Common myeloid progenitor, CD34-positive (primary cell): Measurements from ENCODE around the gene IQCF6.
"Not testable (repeated sequence)": the region's sequence is repeated elsewhere in the genome, so short reads cannot be mapped to it uniquely, and the experiment has no call there.

Experiments used
- CTCF ChIA-PET: fragments of 350-600 bp; sonication (Branson Sonifier 250); formaldehyde crosslinking; loops from one replicate; lab custom pipeline; 2021; ENCODE audit warnings: antibody characterized with exemption; lab: Charles Lee
- POLR2A ChIA-PET: fragments of 350-600 bp; sonication (Branson Sonifier 250); formaldehyde crosslinking; loops from one replicate; lab custom pipeline; 2021; ENCODE audit warnings: antibody characterized with exemption; lab: Charles Lee
- DNase-seq, 3 donors: peaks; one replicate each; pipeline versions ENCODE4 v3.0.0 to v3.0.0-alpha.2; 2013
- H3K27ac ChIP-seq, 2 experiments: 1 replicate in 1 of 2; 2 replicates in 1 of 2; pipeline ENCODE4 v1.7.0; 2013; ENCODE audit warnings: inconsistent platforms in 2 of 2, low read length in 2 of 2, mild to moderate bottlenecking in 2 of 2, low read depth in 1 of 2, moderate library complexity in 1 of 2; ENCODE audit not compliant: severe bottlenecking in 2 of 2, insufficient read depth in 1 of 2, poor library complexity in 1 of 2
- H3K27me3 ChIP-seq, 5 experiments: replicated peaks in 2 of 5; 1 replicate in 3 of 5; 2 replicates in 2 of 5; pipeline versions ENCODE4 v1.6.1 to v1.7.0; 2013; ENCODE audit warnings: low read length in 4 of 5, mild to moderate bottlenecking in 2 of 5, moderate library complexity in 2 of 5, inconsistent platforms in 1 of 5; ENCODE audit not compliant: insufficient read depth in 5 of 5, control insufficient read depth in 4 of 5
- H3K36me3 ChIP-seq, 4 experiments: 1 replicate in 2 of 4; 2 replicates in 2 of 4; pipeline versions ENCODE4 v1.6.1 to v1.7.0; 2013; ENCODE audit warnings: low read length in 3 of 4, control low read depth in 1 of 4, mild to moderate bottlenecking in 1 of 4; ENCODE audit not compliant: control insufficient read depth in 4 of 4, insufficient read depth in 4 of 4
- H3K4me1 ChIP-seq, 4 experiments: 1 replicate in 3 of 4; 2 replicates in 1 of 4; pipeline versions ENCODE4 v1.6.1 to v1.7.1; 2013; ENCODE audit warnings: low read length in 3 of 4, mild to moderate bottlenecking in 3 of 4, control low read depth in 1 of 4, inconsistent platforms in 1 of 4, moderate library complexity in 1 of 4; ENCODE audit not compliant: control insufficient read depth in 4 of 4, insufficient read depth in 4 of 4; ENCODE audit errors: control extremely low read depth in 1 of 4
- H3K4me3 ChIP-seq, 7 experiments: 1 replicate in 4 of 7; 2 replicates in 3 of 7; pipeline versions ENCODE4 v1.5.1 to v1.7.0; 2013; ENCODE audit warnings: mild to moderate bottlenecking in 7 of 7, low read length in 6 of 7, moderate library complexity in 6 of 7, inconsistent platforms in 2 of 7, low read depth in 2 of 7, control low read depth in 1 of 7; ENCODE audit not compliant: insufficient read depth in 4 of 7, control insufficient read depth in 1 of 7; ENCODE audit errors: extremely low read depth in 1 of 7
- H3K9me3 ChIP-seq, 5 experiments: 1 replicate in 4 of 5; 2 replicates in 1 of 5; pipeline versions ENCODE4 v1.6.1 to v1.7.1; 2013; ENCODE audit warnings: low read length in 4 of 5, mild to moderate bottlenecking in 2 of 5, inconsistent platforms in 1 of 5, low read depth in 1 of 5, moderate library complexity in 1 of 5; ENCODE audit not compliant: control insufficient read depth in 4 of 5, insufficient read depth in 2 of 5; ENCODE audit errors: control extremely low read depth in 1 of 5
- WGBS: methylation state at CpG from one replicate; pipeline ENCODE4 v1.1.5; 2013; ENCODE audit not compliant: insufficient coverage; 5-methylcytosine and 5-hydroxymethylcytosine counted together

IQCF6 gene

DNA sequence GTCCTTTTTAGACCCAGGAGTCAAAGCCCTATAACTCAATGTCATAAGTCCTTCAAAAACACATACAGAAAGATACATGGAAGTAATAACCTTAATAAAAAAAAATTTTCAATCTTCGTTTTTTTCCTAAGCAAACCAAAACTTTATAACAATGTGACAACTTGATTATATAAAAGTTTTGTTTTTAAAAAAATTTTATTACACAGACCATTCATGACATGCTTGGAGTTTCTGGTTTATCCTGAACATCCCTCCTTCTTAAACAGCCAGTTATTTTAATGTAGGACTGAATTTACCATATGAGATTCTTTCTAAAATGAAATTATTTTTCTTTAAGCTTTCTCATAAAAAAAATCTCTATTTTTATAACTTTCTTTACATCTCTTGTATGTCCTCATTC is 30.7 kb downstream of the IQCF6 start:
- ChIA-PET POLR2A (no interaction called here), CTCF (no interaction called here)
- no peak overlapping the region for H3K27ac ChIP-seq
- H3K27me3 ChIP-seq = no peaks in the 10 kb centered on the region
- H3K36me3 ChIP-seq = no peaks in the 10 kb centered on the region
- H3K4me1 ChIP-seq = no peaks in the 10 kb centered on the region
- DNase-seq = no peak
- peaks cover 0 to 2% (median 0%) of the 10 kb centered on the region in 5 experiments for H3K9me3 ChIP-seq
- no CpG with 5 or more reads among the region's 1 CpG for WGBS
- no peak overlapping the region for H3K4me3 ChIP-seq

DNA sequence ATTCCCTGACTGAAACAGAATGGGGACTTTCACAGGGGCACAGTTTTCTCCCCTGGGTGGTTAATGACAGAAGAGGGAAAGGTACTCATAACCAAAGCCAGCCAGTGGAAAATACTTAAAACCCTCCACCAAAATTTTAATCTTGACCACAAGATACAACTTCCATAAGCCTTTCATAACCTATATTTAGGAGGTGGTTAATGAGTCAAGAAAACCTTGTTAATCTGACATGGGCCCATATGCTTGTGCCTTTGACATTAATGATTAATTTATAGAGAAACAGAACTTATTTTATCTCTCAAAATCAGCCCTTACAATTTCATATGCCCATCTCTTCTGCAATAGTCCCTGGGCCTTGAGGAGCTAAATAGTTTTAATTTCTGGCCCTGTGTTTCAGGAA is 31.2 kb downstream of the IQCF6 start:
- POLR2A ChIA-PET = no interaction called here
- H3K27ac ChIP-seq = no peak overlapping the region
- H3K4me3 ChIP-seq = no peak overlapping the region
- CTCF ChIA-PET = no interaction called here
- no peaks in the 10 kb centered on the region for H3K4me1 ChIP-seq
- no peak for DNase-seq
- H3K36me3 ChIP-seq = no peaks in the 10 kb centered on the region
- H3K9me3 ChIP-seq = peaks cover 0 to 2% (median 0%) of the 10 kb centered on the region in 5 experiments
- no peaks in the 10 kb centered on the region for H3K27me3 ChIP-seq

DNA sequence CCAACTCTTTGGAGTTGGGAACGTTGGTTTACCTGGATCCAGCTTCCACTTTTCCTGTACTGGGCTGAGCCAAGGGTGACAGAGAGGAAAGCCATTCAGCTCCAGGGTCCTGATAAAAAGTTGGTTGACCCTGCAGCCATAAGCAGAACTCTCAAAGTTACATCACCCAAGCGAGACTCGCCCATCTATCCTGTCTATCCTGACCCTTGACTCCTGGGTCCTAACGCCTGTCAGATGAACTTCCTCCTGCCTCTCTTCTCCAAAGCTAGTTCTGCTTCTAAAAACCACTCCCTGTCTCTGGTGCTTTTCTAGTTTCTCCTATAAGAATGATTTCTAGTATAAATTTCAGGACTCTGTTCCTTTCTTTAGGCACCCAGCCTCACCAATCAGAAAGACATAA is 36.1 kb downstream of the IQCF6 start:
- H3K27ac ChIP-seq, H3K27me3 ChIP-seq, CTCF ChIA-PET, H3K36me3 ChIP-seq, H3K4me3 ChIP-seq, H3K9me3 ChIP-seq, H3K4me1 ChIP-seq, POLR2A ChIA-PET: not testable (repeated sequence)
- WGBS = 89% methylated on average over 3 of the region's 4 CpGs
- peak in 1 of 3 donors; percentile 22 for DNase-seq

DNA sequence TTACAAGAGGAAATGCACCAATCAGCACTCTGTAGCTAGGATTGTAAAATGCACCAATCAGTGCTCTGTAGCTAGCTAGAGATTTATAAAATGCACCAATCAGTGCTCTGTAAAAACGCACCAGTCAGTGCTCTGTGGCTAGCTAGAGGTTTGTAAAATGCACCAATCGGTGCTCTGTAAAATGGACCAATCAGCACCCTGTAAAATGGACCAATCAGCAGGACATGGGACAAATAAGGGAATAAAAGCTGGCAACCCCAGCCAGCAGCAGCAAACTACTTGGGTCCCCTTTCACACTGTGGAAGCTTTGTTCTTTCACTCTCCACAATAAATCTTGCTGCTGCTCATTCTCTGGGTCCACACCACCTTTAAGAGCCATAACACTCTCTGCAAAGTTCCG is 36.7 kb downstream of the IQCF6 start:
- CTCF ChIA-PET, H3K36me3 ChIP-seq, DNase-seq, H3K27me3 ChIP-seq, H3K4me1 ChIP-seq, POLR2A ChIA-PET, H3K4me3 ChIP-seq, H3K27ac ChIP-seq, H3K9me3 ChIP-seq: not testable (repeated sequence)
- WGBS = 94% methylated on average over 3 of the region's 3 CpGs

DNA sequence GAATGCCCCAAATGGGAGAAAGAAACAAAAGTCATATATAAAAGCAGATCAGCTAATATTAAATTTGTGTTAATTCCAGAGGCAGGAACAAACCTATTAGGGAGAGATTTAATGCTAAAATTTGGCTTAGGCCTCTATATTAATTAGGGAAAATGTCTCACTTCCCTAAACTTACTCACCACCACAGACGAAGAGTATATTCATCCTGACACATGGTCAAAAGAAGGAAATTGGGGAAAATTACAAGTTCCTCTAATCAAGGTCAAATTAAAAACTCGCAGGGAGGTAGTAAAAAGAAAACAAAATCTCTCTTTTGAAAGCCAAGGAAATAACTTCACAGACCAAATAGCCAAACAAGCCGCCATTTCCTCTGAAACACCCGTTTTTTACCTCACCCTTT is 39.9 kb downstream of the IQCF6 start:
- ChIA-PET CTCF (no interaction called here), POLR2A (no interaction called here)
- no peak for DNase-seq
- no CpG with 5 or more reads among the region's 4 CpGs for WGBS
- no peaks in the 10 kb centered on the region for H3K27me3 ChIP-seq
- peaks cover 0 to 5% (median under 1%) of the 10 kb centered on the region in 4 experiments for H3K4me1 ChIP-seq
- H3K9me3 ChIP-seq = no peaks in the 10 kb centered on the region
- no peak overlapping the region for H3K4me3 ChIP-seq
- no peaks in the 10 kb centered on the region for H3K36me3 ChIP-seq
- no peak overlapping the region for H3K27ac ChIP-seq

DNA sequence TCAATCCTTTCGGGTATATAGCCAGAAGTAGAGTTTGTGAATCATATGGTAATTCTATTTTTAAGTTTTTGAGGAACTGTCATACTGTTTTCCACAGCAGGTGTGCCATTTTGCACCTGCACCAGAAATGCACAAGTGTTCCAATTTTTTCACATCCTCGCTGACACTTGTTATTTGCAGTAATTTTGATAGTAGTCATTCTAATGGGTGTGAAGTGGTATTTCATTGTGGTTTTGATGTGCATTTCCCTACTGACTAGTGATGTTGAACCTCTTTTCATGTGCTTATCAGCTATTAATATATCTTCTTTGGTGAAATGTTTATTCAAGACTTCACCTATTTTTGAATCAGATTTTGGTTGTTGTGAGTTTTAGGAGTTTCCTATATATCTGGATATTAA is 43.1 kb downstream of the IQCF6 start:
- no CpG with 5 or more reads among the region's 2 CpGs for WGBS
- H3K4me3 ChIP-seq = no peak overlapping the region
- H3K4me1 ChIP-seq = peaks cover 0 to 5% (median under 1%) of the 10 kb centered on the region in 4 experiments
- CTCF ChIA-PET = no interaction called here
- no peak overlapping the region for H3K27ac ChIP-seq
- DNase-seq = no peak
- no peaks in the 10 kb centered on the region for H3K36me3 ChIP-seq
- H3K9me3 ChIP-seq = no peaks in the 10 kb centered on the region
- POLR2A ChIA-PET = no interaction called here
- H3K27me3 ChIP-seq = no peaks in the 10 kb centered on the region

DNA sequence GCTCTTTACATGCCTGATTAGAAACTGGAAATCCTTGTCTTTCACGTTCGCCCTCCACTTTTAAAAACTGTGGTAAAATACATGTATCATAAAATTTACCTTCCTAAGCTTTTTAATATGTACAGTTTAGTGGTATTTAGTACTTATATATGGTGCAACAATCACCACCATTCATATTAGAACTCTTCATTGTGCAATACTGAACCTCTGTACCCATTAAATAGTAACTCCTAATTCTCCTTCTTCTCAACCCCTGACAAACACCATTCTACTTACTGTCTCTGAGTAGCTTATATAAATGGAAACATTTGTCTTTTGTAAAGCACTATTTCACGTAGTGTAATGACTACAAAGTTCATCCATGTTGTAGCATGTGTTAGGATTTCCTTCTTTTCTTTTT is 44.0 kb downstream of the IQCF6 start:
- ChIA-PET POLR2A (no interaction called here), CTCF (no interaction called here)
- Histone ChIP-seq H3K9me3 (no peaks in the 10 kb centered on the region), H3K27ac (no peak overlapping the region), H3K27me3 (no peaks in the 10 kb centered on the region), H3K36me3 (no peaks in the 10 kb centered on the region), H3K4me1 (peaks cover 0 to 5% (median under 1%) of the 10 kb centered on the region in 4 experiments), H3K4me3 (no peak overlapping the region)
- no peak for DNase-seq
- no CpG with 5 or more reads among the region's 3 CpGs for WGBS
